Glomerular visceral epithelial cell (primary cell): ENCODE results near the gene AMOTL1.
"Not testable (repeated sequence)": the region's sequence is repeated elsewhere in the genome, so short reads cannot be mapped to it uniquely, and the experiment has no call there.

Experiments
- DNase-seq: peaks from one replicate; pipeline ENCODE4 v3.0.0-alpha.2; 2016; ENCODE audit errors: extremely low spot score

AMOTL1 gene

GRCh38 chr11:94883878-94884277, 115.7 kb downstream of the AMOTL1 start:
- no peak for DNase-seq

- DNase-seq, result no peak
Observed at GRCh38 chr11:94884376-94884775, 116.2 kb downstream of the AMOTL1 start.

- peak; percentile 77 for DNase-seq
Observed at GRCh38 chr11:94885133-94885532, 117.0 kb downstream of the AMOTL1 start.

GRCh38 chr11:94885581-94885980, 117.4 kb downstream of the AMOTL1 start:
- DNase-seq, result no peak

- no peak for DNase-seq
Observed at GRCh38 chr11:94888204-94888603, 120.0 kb downstream of the AMOTL1 start.

GRCh38 chr11:94895451-94895850, 127.3 kb downstream of the AMOTL1 start:
- peak; percentile 54 for DNase-seq

GRCh38 chr11:94895971-94896370, 127.8 kb downstream of the AMOTL1 start:
- DNase-seq, result peak; percentile 73

GRCh38 chr11:94897330-94897768, 129.2 kb downstream of the AMOTL1 start:
- peak; percentile 50 for DNase-seq

- DNase-seq, result no peak
Observed at GRCh38 chr11:94907226-94907625, 139.1 kb downstream of the AMOTL1 start.

GRCh38 chr11:94909371-94909820, 141.2 kb downstream of the AMOTL1 start:
- DNase-seq, result no peak

GRCh38 chr11:94910270-94910669, 142.1 kb downstream of the AMOTL1 start:
- DNase-seq, result no peak

- DNase-seq, result no peak
Observed at GRCh38 chr11:94910779-94911178, 142.6 kb downstream of the AMOTL1 start.

GRCh38 chr11:94912806-94913205, 144.7 kb downstream of the AMOTL1 start:
- DNase-seq, result no peak

- not testable (repeated sequence) for DNase-seq
Observed at GRCh38 chr11:94913718-94914394, 145.7 kb downstream of the AMOTL1 start.

GRCh38 chr11:94920311-94920710, 152.2 kb downstream of the AMOTL1 start:
- DNase-seq, result no peak

GRCh38 chr11:94922321-94923003, 154.3 kb downstream of the AMOTL1 start:
- DNase-seq, result no peak

- no peak for DNase-seq
Observed at GRCh38 chr11:94923004-94923334, 154.8 kb downstream of the AMOTL1 start.

- no peak for DNase-seq
Observed at GRCh38 chr11:94924171-94924572, 156.0 kb downstream of the AMOTL1 start.

GRCh38 chr11:94924612-94925011, 156.5 kb downstream of the AMOTL1 start:
- no peak for DNase-seq

- peak; percentile 28 for DNase-seq
Observed at GRCh38 chr11:94925422-94926270, 157.5 kb downstream of the AMOTL1 start.

GRCh38 chr11:94926271-94926625, 158.1 kb downstream of the AMOTL1 start:
- DNase-seq, result no peak
